ENCODE data around the gene PDE9A. TPM values are rescaled to one million over a fixed set of nuclear protein-coding genes. Genes with fewer than 3 reads are reported as not detected.
"Not testable (repeated sequence)": the region's sequence is repeated elsewhere in the genome, so short reads cannot be mapped to it uniquely, and the experiment has no call there.

The PDE9A gene
- total RNA-seq, 1 donor from 2014 or later, result 17.5 TPM

DNA sequence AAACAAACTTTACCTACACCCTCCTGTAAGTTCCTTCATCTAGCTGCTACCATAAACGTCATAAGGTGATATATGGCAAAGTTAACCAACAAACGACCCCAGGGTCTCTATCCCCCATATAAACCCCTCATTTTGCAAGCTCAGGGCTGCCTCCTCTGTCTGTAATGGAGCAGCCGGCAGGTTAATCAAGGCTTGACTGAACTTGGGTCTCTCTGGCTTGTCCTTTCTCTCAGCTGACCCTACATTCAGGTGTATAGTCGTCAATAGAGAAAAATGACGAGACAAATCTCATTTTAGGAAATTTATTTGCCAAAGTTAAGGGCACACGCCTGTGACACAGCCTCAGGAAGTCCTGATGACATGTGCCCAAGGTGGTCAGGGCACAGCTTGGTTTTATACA is 158.5 kb downstream of the PDE9A start:
- DNase-seq (ENCODE audit: low spot score), result no peak
- H3K9me3 Mint-ChIP-seq, result peaks cover 14% of the 10 kb centered on the region
- no peak overlapping the region for H3K4me3 Mint-ChIP-seq (ENCODE audit: low read depth)
- H3K4me1 Mint-ChIP-seq (ENCODE audit: low read depth), result no peaks in the 10 kb centered on the region
- H3K27me3 Mint-ChIP-seq (ENCODE audit: low read depth), result peaks cover 11% of the 10 kb centered on the region
- intact Hi-C loops (cut with micrococcal nuclease), result no loop called here
- H3K36me3 Mint-ChIP-seq (ENCODE audit: low read depth), result peaks cover 2% of the 10 kb centered on the region
- no peak overlapping the region for H3K27ac Mint-ChIP-seq

- DNase-seq (ENCODE audit: low spot score); H3K36me3 Mint-ChIP-seq (ENCODE audit: low read depth); H3K4me1 Mint-ChIP-seq (ENCODE audit: low read depth); H3K4me3 Mint-ChIP-seq (ENCODE audit: low read depth); intact Hi-C loops (cut with micrococcal nuclease); H3K27ac Mint-ChIP-seq: not testable (repeated sequence)
- Mint-ChIP-seq H3K9me3 (peaks cover 14% of the 10 kb centered on the region), H3K27me3 (ENCODE audit: low read depth) (peaks cover 11% of the 10 kb centered on the region)
Measured at GRCh38 chr21:42812528-42813241, 159.3 kb downstream of the PDE9A start.

GRCh38 chr21:42815217-42815616 is 161.8 kb downstream of the PDE9A start:
- peaks cover 2% of the 10 kb centered on the region for H3K36me3 Mint-ChIP-seq (ENCODE audit: low read depth)
- no peaks in the 10 kb centered on the region for H3K4me1 Mint-ChIP-seq (ENCODE audit: low read depth)
- H3K4me3 Mint-ChIP-seq (ENCODE audit: low read depth), result no peak overlapping the region
- H3K9me3 Mint-ChIP-seq, result peaks cover 14% of the 10 kb centered on the region
- no peak overlapping the region for H3K27ac Mint-ChIP-seq
- no peak for DNase-seq (ENCODE audit: low spot score)
- H3K27me3 Mint-ChIP-seq (ENCODE audit: low read depth), result peaks cover 6% of the 10 kb centered on the region
- intact Hi-C loops (cut with micrococcal nuclease), result loop anchor here (5.0 kb wide), 1 partner anchor 163 kb away; the partner anchor contains the start of gene PDE9A

- no peaks in the 10 kb centered on the region for H3K4me1 Mint-ChIP-seq (ENCODE audit: low read depth)
- no peak overlapping the region for H3K4me3 Mint-ChIP-seq (ENCODE audit: low read depth)
- DNase-seq (ENCODE audit: low spot score), result peak; percentile 36
- H3K9me3 Mint-ChIP-seq, result peaks cover 10% of the 10 kb centered on the region
- H3K27ac Mint-ChIP-seq, result no peak overlapping the region
- peaks cover 2% of the 10 kb centered on the region for H3K36me3 Mint-ChIP-seq (ENCODE audit: low read depth)
- peaks cover 2% of the 10 kb centered on the region for H3K27me3 Mint-ChIP-seq (ENCODE audit: low read depth)
- intact Hi-C loops (cut with micrococcal nuclease), result loop anchor here (1.0 to 5.0 kb wide), 2 partner anchors 166 to 225 kb away; partner anchors contain the start of gene PDE9A
Measured at GRCh38 chr21:42818328-42818749, 164.9 kb downstream of the PDE9A start.

DNA sequence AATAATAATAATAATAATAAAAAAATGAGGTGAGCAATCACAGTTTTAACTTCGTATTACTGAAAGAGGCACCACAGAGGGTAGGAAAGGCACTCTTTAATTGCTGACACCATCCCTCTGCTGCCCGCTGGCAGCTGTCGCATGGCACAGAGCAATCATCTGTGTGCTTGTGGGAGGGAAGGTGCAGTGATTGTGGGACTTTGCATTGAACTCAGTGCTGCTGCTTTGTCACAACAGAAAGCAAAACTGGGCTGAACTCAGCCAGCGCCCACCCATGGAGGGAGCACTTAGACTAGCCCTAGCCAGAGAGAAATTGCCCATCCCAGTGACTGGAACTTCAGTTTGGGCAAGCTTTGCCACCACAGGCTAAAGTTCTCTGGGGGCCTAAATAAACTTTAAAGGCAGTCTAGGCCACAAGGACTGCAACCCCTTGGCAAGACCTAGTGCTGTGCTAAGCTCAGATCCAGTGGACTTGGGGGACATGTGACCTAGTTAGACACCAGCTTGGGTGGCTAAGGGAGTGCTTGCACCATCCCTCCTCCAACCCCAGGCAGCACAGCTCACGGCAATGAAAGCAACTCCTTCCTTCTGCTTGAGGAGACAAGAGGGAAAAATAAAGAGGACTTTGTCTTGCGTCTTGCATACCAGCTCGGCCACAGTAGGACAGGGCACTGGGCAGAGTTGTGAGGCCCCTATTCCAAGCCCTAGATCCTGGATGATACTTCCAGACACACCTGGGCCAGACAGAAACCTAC is 166.6 kb downstream of the PDE9A start:
- H3K36me3 Mint-ChIP-seq (ENCODE audit: low read depth), result peaks cover under 1% of the 10 kb centered on the region
- no peak overlapping the region for H3K27ac Mint-ChIP-seq
- no peak overlapping the region for H3K4me3 Mint-ChIP-seq (ENCODE audit: low read depth)
- intact Hi-C loops (cut with micrococcal nuclease), result loop anchor here (5.0 kb wide), 1 partner anchor 168 kb away; the partner anchor contains the start of gene PDE9A
- DNase-seq (ENCODE audit: low spot score), result no peak
- H3K4me1 Mint-ChIP-seq (ENCODE audit: low read depth), result no peaks in the 10 kb centered on the region
- H3K9me3 Mint-ChIP-seq, result peaks cover 7% of the 10 kb centered on the region
- H3K27me3 Mint-ChIP-seq (ENCODE audit: low read depth), result peaks cover 4% of the 10 kb centered on the region

DNA sequence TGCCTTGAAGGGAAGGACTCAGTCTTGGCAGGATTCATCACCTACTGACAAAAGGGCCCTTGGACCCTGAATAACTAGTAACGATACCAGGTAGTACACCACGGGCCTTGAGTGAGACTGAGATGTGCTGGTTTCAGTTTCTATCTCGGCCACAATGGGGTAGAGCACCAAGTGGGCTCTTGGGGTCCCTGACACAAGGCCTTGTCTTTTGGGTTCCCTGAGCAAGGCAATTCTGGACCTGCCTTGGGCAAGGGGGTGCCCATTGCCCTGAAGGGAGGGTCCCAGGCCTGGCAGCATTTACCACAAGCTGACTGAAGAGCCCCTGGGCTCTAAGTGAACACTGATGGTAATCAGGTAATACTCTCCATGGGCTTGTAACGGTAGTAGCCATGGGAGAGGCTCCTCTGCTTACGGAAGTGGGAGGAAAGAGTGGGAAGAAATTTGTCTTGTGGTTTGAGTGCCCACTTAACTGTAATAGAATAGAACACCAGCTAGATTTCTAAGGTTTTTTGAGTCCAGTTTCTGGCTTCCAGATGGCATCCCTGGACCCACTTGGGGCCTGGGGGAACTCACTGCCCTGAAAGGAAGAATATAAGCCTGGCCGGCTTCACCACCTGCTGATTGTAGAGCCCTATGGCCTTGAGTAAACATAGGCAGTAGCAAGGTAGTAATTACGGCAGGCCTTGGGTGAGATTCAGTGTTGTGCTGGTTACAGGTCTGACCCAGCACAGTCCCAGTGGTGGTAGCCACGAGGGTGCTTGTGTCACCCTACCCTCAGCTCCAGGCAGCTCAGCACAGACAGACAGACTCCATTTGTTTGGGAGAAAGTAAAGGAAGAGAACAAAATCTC is 167.4 kb downstream of the PDE9A start:
- H3K9me3 Mint-ChIP-seq, result peaks cover 6% of the 10 kb centered on the region
- intact Hi-C loops (cut with micrococcal nuclease), result no loop called here
- peaks cover 12% of the 10 kb centered on the region for H3K27me3 Mint-ChIP-seq (ENCODE audit: low read depth)
- no peaks in the 10 kb centered on the region for H3K36me3 Mint-ChIP-seq (ENCODE audit: low read depth)
- no peak overlapping the region for H3K27ac Mint-ChIP-seq
- H3K4me3 Mint-ChIP-seq (ENCODE audit: low read depth), result no peak overlapping the region
- no peak for DNase-seq (ENCODE audit: low spot score)
- H3K4me1 Mint-ChIP-seq (ENCODE audit: low read depth), result no peaks in the 10 kb centered on the region

Other genes starting within 250 kb of the PDE9A start
- gene UBASH3A, start 249.7 kb upstream of the PDE9A start, total RNA-seq, result 86.0 and 87.4 TPM in 2 replicates
- gene RSPH1, start 157.4 kb upstream of the PDE9A start, total RNA-seq, result not detected in 2 replicates
- gene SLC37A1, start 139.8 kb upstream of the PDE9A start, total RNA-seq, result 21.6 and 22.3 TPM in 2 replicates
- gene WDR4, start 225.9 kb downstream of the PDE9A start, total RNA-seq, result 62.2 and 65.6 TPM in 2 replicates
- 39.6 and 45.9 TPM in 2 replicates for gene NDUFV3, start 239.7 kb downstream of the PDE9A start, total RNA-seq